NCI-H2171 treated with DMSO at 0.1 percent for 48 hours (cell line): ENCODE measurements around the gene MISFA.
"Not testable (repeated sequence)": the region's sequence is repeated elsewhere in the genome, so short reads cannot be mapped to it uniquely, and the experiment has no call there.

Experiments
- DNase-seq: peaks from one replicate; lab custom pipeline; 2025; lab: John Stamatoyannopoulos, UW

The MISFA gene

GRCh38 chr11:18599739-18600230, at the start of gene MISFA:
MISFA (plus strand) TSS chr11:18599789; CDS start chr11:18599929, 140 bp downstream.
- DNase-seq, result no peak

GRCh38 chr11:18563090-18563730, 36.4 kb upstream of the MISFA start:
- no peak for DNase-seq

- no peak for DNase-seq
Measured at GRCh38 chr11:18564149-18564548, 35.4 kb upstream of the MISFA start.

DNA sequence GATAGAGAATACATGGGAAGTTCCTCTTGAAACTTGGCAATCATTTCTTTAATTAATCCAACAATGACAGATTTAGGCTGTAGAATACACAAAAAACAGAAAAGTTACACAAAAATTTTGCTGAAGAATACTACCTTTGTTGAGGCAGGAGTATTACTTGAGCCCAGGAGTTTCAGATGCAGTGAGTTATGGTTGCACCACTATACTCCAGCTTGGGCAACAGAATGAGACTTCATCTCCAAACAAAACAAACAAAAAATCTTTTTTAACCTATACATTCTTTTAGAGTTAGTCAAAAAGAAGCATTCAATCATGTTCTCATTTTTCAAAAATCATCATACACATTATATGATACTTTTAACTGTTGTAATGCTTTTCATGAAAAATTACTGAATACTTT, 33.2 kb upstream of the MISFA start:
- DNase-seq, result no peak

DNA sequence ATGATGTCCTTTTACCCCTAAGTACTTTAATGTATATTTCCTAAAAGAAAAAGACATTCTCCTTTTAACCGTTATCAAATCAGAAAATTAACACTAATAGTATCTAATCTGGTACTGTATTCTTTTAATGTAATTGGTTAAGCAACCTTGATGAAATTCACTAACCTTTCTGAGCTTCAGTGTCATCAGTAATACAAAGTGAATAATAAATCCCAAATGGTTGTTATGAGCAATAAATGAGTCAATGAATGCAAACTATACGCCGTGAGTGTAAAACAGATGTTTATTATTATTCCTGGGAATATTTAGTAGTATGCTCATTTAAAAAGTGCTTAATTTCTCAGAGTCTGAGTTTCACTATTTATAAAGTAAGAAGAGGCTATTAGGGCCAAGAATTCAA, 32.5 kb upstream of the MISFA start:
- DNase-seq, result no peak

- no peak for DNase-seq
Measured at GRCh38 chr11:18575361-18575760, 24.2 kb upstream of the MISFA start.

- DNase-seq, result no peak
Measured at GRCh38 chr11:18578975-18579598, 20.5 kb upstream of the MISFA start.

- DNase-seq, result no peak
Measured at GRCh38 chr11:18580113-18580766, 19.3 kb upstream of the MISFA start.

GRCh38 chr11:18581825-18582224, 17.8 kb upstream of the MISFA start:
- DNase-seq, result no peak

- peak; percentile 53 for DNase-seq
Measured at GRCh38 chr11:18588297-18589252, 11.0 kb upstream of the MISFA start, which contains the start of gene UEVLD. UEVLD (minus strand) TSS chr11:18588734; CDS start chr11:18588654, 80 bp downstream.

DNA sequence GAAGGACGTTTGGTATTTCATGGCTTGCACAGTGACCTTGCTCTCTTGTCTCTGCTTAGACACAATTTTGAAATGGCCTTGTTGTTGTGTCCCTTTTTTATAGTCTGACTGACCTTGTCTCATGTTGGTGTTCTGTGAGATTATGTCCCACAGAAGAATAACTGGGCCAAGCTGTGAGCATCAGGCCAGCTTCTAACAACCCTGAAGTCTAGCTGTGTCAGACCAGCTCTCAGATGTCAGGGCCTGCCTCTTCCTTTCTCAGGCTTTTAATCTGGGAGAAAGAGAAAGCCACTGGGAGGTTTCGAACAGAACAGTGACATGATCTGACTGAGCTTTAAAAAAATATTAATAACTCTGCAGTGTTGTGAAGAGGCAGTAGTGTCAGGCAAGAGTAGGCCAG, 9.0 kb upstream of the MISFA start:
- no peak for DNase-seq

- not testable (repeated sequence) for DNase-seq
Measured at GRCh38 chr11:18594088-18594487, 5.5 kb upstream of the MISFA start.

DNA sequence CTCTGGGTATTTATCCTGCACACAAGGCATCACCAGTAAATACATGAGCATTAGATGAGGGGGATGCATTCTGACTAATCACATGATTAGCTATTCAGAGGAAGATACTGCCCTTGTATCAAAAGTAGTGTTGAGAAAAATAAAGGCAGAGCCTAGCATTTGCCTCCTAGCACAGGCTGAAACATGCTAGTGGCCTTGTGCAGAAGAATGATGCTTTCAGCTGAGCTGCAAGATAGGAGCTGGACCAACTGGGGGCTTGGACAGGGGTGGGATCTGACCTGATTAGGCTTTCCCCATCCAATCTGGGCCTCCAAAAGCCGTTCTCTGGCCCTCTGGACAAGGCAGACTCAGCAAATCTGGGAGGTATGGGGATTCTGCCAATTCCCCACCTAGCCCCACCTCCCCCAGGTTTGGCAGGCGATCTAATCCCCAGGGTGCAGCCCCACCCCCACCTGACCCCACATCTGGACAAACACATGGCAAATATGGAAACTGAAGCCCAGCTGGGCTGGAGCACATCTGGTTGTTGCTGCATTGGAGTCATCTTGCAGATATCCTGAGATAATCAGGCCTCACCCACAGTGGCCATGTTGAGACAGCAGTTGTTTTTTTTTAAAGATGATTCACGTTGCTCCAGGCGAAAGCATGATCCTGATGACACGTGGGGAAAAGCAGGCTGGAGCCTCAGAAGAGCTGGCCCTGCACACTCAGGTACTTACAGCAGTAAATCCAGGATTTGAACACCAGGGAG, 4.4 kb upstream of the MISFA start:
- no peak for DNase-seq

DNA sequence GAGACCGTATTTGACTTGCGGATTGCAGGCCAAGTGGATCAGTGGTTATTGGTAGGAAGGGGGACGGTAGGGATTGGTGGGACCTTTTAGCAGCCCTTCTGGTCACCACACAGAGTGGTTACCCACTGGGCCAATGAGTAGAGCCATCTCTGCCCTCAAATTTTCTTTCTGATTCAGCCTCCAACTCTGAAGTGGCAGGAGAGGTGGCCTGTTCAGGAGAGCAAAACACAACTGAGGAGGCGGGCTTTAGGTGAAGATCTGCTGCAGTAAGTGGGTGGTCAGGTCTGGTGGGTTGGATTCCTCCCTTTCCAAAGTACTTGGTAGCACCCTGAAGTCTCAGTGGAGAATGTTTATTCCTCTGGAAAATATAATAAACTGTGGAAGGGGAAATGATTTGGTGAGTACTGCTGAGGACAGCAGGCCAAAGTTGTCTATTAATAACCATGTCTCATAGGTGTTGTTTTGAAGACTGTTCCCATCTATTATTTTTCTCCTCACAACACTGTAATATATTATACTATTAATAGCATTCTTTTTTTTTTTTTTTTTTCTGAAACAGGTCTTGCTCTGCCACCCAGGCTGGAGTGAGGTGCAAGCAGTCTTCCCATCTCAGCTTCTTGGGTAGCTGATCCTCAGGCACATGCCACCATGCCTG, 1.5 kb downstream of the MISFA start:
- no peak for DNase-seq

- no peak for DNase-seq
Measured at GRCh38 chr11:18608376-18608775, 8.8 kb downstream of the MISFA start.

- DNase-seq, result no peak
Measured at GRCh38 chr11:18611196-18611595, 11.6 kb downstream of the MISFA start.

- no peak for DNase-seq
Measured at GRCh38 chr11:18612394-18612793, 12.8 kb downstream of the MISFA start.

- DNase-seq, result no peak
Measured at GRCh38 chr11:18614667-18615066, 15.1 kb downstream of the MISFA start.

DNA sequence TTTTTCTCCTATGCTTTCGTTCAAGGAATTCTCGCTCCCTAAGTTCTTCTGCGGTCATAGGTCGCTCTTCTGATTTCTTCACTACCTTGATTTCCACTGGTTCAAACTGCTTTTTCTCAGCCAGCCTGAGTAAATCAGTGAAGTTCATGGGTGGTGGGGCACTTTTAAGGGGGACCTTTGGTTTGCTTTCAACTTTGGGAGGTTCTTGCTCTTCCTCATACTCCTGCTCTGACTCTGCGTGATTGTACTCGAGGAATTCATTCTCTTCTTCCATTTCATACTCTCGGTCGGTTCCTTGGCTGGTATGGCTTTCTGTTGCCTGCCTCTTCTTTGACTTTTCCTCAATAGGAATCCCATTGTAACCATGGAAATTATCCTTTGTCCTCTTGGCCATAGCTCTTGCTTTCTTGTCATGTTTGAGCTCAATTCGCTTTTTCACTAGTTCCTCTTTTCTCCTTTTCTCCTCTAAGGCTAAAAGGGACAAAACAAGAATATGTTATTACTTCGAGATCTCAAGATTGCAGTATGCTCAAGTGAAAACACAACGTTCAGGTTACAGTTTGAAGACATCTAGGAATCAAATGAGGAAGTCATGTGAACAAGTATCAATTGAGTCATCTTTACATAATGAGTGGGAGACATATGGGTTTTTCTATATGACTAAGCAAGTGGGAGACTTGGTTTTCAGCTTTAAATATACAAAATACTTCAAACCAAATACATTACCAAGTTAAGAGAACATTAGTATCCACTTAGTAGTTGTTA, 16.2 kb downstream of the MISFA start:
- DNase-seq, result no peak
